CD4-positive, alpha-beta T cell treated with Interleukin-4 for 4 hours (primary cell): ENCODE data around the gene ADGRA3.
A peak's percentile ranks its signal among the peaks of the same experiment; 100 is the strongest.
"Not testable (repeated sequence)": the region's sequence is repeated elsewhere in the genome, so short reads cannot be mapped to it uniquely, and the experiment has no call there.

Source experiments
- DNase-seq: peaks from one replicate; pipeline ENCODE4 v3.0.0-alpha.2; 2020

Gene ADGRA3

GRCh38 chr4:22435652-22436051 lies 80.2 kb downstream of the ADGRA3 start:
- DNase-seq: no peak

- DNase-seq: no peak
Measured at GRCh38 chr4:22434895-22435294, 81.0 kb downstream of the ADGRA3 start.

GRCh38 chr4:22430626-22431025 lies 85.2 kb downstream of the ADGRA3 start:
- DNase-seq: no peak

GRCh38 chr4:22428441-22428840 lies 87.4 kb downstream of the ADGRA3 start:
- no peak for DNase-seq

GRCh38 chr4:22427675-22428074 lies 88.2 kb downstream of the ADGRA3 start:
- DNase-seq: no peak

GRCh38 chr4:22420291-22420690 lies 95.6 kb downstream of the ADGRA3 start:
- no peak for DNase-seq

GRCh38 chr4:22417408-22417807 lies 98.5 kb downstream of the ADGRA3 start:
- no peak for DNase-seq

GRCh38 chr4:22416403-22416802 lies 99.5 kb downstream of the ADGRA3 start:
- DNase-seq: no peak

GRCh38 chr4:22414833-22415232 lies 101.0 kb downstream of the ADGRA3 start:
- DNase-seq: no peak

GRCh38 chr4:22413471-22413870 lies 102.4 kb downstream of the ADGRA3 start:
- no peak for DNase-seq

GRCh38 chr4:22412013-22412412 lies 103.9 kb downstream of the ADGRA3 start:
- DNase-seq: no peak

- no peak for DNase-seq
Measured at GRCh38 chr4:22410645-22411247, 105.1 kb downstream of the ADGRA3 start.

GRCh38 chr4:22408474-22408873 lies 107.4 kb downstream of the ADGRA3 start:
- DNase-seq: no peak

- DNase-seq: no peak
Measured at GRCh38 chr4:22407361-22407760, 108.5 kb downstream of the ADGRA3 start.

- DNase-seq: no peak
Measured at GRCh38 chr4:22398671-22399070, 117.2 kb downstream of the ADGRA3 start.

GRCh38 chr4:22391551-22391950 lies 124.3 kb downstream of the ADGRA3 start:
- no peak for DNase-seq

GRCh38 chr4:22389240-22389870 lies 126.5 kb downstream of the ADGRA3 start:
- peak; percentile 6 for DNase-seq

- DNase-seq: no peak
Measured at GRCh38 chr4:22385611-22386011, 130.3 kb downstream of the ADGRA3 start.

GRCh38 chr4:22384154-22384553 lies 131.7 kb downstream of the ADGRA3 start:
- no peak for DNase-seq

- DNase-seq: not testable (repeated sequence)
Measured at GRCh38 chr4:22382216-22382615, 133.7 kb downstream of the ADGRA3 start.

- DNase-seq: no peak
Measured at GRCh38 chr4:22372986-22373385, 142.9 kb downstream of the ADGRA3 start.

- no peak for DNase-seq
Measured at GRCh38 chr4:22369901-22370562, 145.8 kb downstream of the ADGRA3 start.

- no peak for DNase-seq
Measured at GRCh38 chr4:22363787-22364186, 152.1 kb downstream of the ADGRA3 start.

GRCh38 chr4:22363036-22363435 lies 152.8 kb downstream of the ADGRA3 start:
- DNase-seq: no peak
